ENCODE measurements around the gene EPB41L5.

DNA sequence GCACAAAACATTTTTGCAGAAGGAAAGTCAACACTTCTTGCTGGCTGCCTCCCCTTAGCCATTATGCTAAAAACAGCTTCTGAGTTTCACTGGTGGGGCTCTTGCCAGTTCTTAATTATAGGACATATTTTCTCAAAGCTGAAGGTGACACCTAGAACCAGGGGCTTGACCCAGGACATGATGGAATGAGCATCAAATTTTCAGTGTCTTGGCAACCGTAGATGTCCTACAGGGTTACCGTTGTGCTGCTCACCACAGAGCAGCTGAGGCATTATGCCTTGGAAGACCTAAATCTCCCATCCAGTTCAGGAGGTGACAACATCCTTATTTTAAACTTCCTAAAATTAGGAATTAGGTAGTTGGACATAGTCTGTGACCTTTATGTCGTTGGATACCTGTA lies 163.6 kb downstream of the EPB41L5 start:
- TF ChIP-seq POLR2A (IDR thresholded peaks at IDR 0.05), result no peak
- TF ChIP-seq, protein P1, sequence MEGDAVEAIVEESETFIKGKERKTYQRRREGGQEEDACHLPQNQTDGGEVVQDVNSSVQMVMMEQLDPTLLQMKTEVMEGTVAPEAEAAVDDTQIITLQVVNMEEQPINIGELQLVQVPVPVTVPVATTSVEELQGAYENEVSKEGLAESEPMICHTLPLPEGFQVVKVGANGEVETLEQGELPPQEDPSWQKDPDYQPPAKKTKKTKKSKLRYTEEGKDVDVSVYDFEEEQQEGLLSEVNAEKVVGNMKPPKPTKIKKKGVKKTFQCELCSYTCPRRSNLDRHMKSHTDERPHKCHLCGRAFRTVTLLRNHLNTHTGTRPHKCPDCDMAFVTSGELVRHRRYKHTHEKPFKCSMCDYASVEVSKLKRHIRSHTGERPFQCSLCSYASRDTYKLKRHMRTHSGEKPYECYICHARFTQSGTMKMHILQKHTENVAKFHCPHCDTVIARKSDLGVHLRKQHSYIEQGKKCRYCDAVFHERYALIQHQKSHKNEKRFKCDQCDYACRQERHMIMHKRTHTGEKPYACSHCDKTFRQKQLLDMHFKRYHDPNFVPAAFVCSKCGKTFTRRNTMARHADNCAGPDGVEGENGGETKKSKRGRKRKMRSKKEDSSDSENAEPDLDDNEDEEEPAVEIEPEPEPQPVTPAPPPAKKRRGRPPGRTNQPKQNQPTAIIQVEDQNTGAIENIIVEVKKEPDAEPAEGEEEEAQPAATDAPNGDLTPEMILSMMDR (IDR thresholded peaks at IDR 0.05 in 8 of 11, conservative IDR thresholded peaks at IDR 0.05 in 3 of 11), result no peak
- no peak for TF ChIP-seq POLR2AphosphoS5 (IDR thresholded peaks at IDR 0.05)

All from spleen (tissue), 7 donors.